NCI-H2107 treated with DMSO at 0.1 percent for 48 hours (cell line): Measurements from ENCODE around the gene TMEM150A.
A peak's percentile ranks its signal among the peaks of the same experiment; 100 is the strongest.
"Not testable (repeated sequence)": the region's sequence is repeated elsewhere in the genome, so short reads cannot be mapped to it uniquely, and the experiment has no call there.

Experiments used
- DNase-seq: peaks from one replicate; lab custom pipeline; 2025; ENCODE audit not compliant: unreplicated experiment; lab: John Stamatoyannopoulos, UW

The TMEM150A gene

DNA sequence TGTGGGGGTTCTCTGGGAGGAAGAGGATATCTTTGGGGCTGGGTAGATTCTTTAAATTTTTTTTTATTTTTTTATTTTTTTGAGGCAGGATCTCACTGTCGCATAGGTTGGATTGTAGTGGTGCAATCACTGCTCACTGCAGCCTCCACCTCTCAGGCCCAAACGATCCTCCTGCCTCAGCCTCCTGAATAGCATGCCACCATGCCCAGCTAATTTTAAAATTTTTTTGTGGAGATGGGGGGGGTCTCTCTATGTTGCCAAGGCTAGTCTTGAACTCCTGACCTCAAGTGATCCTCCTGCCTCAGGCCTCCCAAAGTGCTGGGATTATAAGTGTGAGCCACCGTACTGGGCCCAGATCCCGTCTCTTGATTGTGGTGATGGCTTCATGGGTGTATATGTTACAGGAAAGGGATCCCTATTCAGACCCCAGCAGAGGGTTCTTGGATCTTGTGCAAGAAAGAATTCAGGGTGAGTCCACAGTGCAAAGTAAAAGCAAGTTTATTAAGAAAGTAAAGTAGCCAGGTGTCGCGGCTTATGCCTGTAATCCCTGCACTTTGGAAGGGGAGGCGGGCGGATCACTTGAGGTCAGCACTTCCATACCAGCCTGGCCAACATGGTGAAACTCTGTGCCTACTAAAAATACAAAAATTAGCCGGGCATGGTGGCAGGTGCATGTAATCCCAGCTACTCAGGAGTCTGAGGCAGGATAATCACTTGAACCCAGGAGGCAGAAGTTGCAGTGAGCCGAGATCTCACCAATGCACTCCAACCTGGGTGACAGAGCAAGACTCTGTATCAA is 11.4 kb upstream of the TMEM150A start:
- no peak for DNase-seq

DNA sequence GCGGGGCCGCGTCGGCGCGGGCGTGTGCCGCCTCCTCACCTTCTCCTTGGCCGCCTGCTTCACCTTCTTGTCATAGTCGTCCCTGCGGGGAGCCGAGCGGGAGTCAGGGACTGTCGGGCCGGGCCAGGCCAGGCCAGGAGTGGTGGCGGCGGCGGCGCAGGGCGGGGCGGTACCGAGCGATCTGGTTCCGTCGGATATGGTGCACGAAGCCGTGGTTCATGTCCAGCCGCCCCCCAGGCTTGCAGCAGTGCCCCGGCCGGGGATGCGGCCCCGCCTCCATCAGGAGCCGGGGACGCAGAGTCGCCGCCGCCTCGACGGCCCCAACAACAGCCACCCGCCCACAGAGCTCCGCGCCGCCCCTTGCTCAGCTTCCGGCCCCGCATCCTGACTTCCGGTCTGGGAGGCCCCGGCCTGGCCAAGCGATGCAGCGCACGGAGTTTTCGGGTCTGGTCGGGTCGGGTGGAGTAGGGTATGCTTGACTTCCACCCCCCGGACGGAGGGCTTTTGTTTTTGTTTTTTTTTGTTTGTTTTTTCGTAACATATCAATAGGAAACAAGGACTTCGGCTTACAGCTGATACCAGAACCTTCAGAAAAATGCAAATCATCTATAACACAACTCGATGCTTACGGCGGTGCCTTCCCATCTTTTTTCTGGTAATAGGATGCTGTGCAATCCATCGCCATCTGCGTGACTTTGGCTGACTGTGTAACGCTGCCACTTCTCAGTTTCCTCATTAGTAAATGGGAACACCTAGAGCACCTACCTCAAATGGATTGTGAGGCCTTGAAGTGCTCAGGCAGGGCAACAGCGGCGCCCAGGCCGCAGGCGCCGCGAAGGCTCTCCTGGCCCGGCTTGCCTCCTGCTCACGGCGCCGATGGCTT is 9.4 kb upstream of the TMEM150A start, which contains the start of gene C2orf68:
C2orf68 (minus strand) TSS at position 362 of the 883 bp plus-strand sequence; CDS start at position 280, 82 bp downstream.
- DNase-seq = peak; percentile 76

DNA sequence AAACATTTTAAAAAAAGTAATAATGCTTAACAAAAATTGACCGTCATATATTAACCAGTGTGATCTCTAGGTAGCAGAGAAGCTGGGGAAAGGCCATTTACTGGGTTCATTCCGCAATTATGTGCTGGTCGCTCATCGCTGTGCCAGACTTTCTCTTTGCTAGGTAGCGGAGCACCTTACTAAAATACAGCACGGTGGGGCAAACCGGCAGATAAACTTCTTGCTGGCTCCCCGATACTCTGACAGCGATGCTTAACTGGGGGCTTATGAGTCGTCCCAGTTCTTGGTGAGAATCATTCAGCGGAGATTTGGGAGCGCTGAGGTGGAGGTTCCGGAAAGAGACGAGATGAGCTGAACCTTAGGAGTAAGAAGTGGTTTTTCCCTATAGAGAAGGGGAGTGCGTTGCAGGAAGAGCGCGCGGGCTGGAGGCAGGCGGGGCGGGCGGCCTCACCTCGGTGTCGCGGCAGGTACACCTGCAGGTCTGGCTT is 8.8 kb upstream of the TMEM150A start:
- no peak for DNase-seq

DNA sequence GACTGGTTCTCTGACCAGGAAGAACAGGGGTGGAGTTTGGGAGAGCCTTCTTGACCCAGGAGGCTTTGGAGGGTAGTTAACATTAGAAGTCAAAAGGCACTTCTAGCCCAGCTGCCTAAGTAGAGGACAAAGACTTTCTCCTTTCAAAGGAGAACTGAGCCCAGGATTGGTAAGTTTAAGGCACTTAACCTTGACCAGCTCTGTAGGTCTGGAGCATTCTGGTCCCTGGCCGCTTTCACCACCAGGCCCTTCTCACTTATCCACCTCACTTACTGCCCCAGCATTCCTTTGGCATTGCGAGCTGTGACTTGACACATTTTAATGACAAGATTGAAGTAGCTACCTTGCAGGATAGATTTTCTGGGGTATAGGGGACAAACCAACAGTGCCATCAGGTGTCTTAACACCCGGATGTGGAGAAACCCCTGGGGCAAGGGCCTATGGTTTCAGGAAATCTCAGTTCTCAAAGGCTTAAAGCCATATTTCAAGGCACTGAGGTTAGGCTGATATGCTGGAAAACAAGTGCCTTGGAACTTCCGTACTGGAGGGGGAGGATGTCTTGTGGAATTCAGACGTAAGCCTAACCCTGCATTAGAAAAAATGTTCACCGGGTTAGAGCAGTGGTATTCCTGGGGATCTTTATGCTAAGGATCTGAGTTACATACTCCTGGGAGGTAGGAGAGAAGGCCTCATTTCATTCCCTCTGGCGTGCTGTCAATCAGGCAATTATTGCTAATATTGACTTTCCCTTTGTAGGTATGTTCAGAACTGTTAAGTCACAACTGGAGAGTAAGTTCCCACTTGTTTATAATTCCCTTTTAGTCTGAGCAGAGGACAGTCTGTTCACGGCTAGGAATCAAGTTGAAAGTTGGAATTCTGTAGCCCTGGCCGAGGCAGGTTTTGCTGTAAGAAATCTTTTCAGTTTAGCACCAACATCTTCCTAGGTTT is 5.0 kb upstream of the TMEM150A start:
- DNase-seq = no peak

DNA sequence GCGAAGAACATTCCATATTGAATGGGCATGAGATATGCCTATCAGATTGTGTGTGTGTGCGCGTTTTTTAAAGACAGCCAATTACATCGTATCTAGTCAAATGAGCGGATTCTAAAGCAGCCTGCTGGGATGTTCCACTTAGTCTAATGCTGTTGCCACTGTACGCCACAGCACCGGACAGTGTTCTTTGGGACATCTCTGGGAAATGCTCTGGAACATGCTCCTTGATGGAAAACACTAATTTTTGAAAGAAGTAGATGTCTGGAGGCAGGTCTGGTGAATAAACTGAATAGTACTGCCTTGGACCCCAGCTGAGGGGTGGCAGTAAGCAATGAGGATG is 3.6 kb upstream of the TMEM150A start:
- DNase-seq = no peak

DNA sequence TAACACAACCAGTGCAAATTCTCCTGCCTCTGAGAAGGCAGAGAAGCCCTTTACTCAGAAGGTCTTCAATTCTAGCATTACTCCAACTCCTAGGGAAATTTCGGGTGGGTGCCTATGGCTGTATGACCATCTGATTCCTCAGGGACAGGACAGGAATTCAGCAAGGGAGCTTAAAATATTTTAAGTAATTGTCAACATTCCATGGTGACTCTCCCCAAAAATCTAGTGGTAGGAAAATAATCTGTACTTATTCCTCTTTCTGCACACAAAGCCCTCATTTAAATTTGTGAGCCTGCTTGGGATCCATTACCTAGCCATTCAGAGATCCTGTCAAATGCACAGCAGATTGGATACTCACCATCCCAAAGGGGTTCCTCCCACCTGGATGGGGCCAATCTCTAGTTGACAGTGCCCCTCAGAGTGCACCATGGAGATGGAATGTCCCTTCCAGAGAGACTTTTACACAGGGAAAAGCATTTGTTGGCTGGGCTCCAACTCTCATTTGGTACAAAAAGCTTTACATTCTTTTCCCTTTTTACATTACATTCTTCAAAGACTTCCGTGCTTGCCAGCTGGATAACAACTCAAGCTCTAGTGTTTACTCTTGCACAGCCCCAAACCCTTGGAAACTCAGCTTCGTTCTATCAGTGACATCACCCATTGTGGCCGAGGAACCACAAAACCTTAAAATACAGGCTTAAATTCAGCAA is 3.1 kb upstream of the TMEM150A start:
- no peak for DNase-seq

DNA sequence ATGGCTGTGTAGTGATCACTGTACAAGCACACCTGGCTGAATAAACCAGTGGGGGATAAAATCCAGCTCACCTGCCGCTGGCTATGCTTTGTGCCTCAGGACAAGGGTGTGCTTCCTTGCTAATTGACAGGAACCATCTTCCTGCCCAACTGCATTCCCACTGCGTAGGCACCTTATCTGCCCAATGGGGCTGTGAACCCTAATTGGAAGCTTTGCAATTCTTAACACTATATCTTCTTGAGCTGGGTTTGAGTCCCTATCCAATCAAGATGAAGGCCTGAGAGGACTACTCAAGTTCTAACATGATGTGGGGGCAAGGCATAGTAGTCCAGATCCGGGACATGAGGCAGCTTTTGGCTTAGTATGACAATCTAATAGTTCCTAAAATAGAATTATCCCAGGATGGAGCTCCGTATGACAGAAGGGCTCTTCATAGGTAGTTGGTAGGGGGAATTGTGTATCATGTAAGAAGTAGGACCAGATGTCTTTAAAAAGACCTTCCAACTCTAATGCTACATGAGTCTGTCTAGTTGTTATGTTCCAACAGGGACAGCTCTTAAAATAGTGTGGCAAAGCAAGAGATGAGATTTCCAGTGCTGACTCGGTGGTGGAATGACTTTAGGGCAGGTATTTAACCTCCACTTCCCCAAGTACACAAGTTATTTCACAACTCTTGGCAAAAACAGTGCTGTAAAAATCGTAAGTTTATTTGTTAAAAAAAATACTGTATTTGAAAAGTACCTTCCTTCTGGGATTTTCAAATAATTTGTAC is 2.3 kb upstream of the TMEM150A start:
- DNase-seq = no peak

DNA sequence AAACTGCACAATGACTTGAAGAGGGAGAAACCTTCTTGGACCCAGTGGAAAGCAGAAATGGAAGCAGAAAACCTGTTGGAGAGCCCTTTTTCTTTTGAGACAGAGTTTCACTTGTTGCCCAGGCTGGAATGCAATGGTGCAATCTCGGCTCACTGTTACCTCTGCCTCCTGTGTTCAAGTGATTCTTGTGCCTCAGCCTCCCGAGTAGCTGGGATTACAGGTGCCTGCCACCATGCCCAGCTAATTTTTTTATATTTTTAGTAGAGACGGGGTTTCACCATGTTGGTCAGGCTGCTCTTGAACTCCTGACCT is 1.6 kb upstream of the TMEM150A start:
- DNase-seq = not testable (repeated sequence)

DNA sequence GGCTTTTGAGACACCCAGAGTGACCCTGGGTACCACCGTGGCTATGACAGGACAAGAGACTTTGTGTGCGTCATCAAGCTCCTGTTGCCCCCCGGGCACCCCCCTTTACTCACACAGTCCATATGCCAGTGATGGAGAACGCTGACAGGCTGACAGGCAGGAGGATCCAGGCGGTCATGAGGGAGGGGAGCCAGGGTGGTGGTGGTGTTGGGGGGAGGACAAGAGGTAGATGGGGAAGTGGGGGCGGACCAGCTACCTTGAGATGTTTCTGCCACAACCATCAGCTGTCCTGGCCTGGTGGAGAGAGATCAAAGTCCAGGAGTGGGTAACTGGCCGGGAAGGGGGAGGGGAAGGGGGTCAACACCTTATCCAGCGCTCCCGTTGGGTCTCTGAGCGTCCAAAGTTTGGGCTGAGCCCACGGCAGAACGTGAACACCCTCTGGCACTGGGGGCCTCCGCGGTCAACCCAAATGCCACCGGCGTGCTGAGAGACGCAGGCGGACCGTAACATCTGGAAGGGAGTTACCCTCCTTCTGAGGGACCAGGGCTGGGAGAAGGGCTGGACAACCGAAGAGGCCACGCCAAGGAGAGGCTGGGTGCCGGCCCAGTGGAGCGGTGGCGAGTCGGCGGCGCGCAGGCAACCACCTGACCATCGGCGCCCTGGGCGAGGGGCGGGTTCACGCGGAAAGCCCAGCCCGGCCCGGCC is 575 bp downstream of the TMEM150A start:
- DNase-seq = no peak

DNA sequence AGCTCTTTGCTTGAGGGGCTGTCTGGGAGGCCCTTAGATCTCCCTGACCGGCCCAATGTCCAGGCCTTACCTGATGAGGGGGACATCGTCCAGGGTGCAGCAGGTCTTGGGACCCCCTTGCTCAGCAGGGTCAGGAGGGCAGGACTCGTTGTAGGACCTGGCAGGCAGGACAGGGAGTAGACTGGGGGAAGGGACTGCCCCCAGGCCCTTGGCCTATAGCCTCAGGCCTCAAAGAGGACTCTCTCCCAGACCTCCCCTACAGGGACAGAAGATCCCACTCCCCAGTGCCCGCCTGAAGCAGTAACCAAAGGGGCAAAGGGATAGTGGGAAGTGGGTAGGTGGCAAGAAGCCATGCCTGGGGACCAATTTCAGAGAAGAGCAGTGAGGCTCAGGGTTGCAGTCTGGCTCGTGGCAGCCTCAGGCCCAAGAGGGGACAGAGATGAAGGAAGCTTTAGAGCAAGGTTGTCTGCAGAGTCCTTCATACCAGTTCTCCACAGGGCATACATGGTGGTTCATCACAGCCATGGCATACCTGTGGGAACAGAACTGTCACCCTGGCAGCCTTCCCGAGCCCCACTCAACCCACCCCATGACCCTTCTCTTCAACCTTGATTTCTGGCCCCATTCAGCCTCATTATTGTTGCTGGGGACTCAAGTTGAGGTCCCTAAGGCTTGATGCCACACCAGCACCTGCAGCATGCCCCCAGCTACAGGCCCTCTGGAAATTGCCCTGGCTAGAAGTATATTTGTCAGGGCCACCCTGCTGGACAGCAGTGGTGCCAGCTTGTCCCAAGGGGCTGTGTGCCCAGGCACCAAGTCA is 1.3 kb downstream of the TMEM150A start:
- no peak for DNase-seq

DNA sequence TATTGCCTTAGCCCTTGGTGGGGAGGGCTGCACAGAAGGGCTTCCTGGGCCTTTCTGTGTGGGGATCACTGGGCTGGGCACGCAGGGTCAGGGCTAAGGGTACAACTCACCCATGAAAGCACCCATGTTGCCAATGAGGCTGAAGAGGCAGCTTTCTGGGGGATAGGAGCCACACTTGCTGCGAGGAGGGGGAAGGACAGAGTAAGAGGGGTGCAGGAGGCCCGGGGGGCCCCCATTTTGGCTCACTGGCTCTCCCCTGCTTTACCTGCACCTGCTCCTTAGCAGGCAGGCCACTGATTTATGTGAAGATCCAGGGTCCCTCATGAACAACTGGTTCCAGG is 2.3 kb downstream of the TMEM150A start:
- no peak for DNase-seq

DNA sequence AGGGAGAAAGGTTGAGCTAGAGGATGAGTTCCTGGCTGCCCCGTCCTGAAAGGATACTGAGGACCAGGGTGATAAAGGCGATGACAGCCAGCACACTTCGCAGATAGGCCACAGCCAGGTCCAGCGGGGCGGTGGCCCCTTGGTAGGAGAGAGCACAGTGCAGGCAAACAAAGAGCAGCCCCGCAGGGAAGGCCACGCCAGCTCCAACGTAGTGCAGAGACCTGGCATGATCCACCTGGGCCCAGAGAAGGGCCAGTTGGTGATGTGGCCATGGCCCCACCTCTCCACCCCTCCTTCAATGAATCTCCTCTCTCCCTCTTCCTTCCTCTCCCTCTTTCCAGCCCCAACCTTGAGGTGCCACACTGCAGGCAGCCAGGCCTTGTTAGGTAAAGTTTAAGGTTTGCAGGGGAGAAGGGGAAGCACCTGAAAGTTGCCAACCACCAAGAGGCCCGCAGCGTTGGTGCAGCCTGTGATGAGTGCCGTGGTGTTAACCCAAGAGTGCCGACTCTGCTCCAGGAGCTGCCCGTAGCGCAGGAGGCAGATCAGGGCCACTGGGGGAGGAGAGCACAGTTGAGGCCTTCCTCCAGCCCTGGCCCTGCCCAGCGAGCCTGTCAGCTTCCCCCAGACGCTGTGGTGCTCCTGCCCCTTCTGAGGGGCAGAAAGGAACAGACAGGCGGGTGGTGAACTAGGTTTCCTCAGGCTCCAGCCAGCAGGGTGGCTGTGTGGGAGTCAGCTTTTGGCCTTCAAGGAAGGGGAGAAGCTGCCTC is 2.8 kb downstream of the TMEM150A start:
- no peak for DNase-seq

DNA sequence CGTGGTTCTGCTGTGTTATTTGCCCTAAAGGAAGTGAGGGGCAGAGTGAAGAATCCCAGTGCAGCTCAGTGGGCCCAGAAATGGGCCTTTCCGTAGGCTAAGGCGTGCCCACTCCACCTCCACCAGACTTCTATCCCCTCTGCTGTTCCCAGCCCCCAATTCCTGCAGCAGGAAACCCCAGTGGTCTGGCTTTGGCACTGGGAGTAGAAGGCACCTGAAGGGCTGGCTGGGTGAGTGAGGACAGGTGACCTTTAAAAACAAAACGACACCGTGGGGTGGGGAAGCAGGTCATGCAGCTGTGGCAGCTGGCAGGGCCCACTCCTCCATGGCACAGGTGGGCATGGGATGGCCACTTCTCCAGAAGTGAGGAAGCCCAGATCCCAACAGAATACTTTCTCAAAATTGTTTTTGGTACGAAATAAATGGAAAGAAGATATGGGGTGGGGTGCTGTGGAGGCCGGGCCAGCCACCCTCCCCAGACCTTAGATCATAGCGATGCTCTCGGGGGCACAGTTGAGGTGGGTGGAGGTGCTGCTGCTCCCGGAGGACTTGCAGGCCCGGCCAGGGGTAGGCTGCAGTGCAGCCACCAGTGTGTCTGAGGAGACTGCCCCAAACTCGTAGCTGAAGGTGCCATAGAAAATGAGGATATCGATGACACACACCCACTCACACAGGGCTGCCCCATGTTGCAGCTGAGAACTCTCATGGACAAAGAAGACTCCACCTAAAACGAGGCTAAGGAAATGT is 3.7 kb downstream of the TMEM150A start:
- DNase-seq = no peak

DNA sequence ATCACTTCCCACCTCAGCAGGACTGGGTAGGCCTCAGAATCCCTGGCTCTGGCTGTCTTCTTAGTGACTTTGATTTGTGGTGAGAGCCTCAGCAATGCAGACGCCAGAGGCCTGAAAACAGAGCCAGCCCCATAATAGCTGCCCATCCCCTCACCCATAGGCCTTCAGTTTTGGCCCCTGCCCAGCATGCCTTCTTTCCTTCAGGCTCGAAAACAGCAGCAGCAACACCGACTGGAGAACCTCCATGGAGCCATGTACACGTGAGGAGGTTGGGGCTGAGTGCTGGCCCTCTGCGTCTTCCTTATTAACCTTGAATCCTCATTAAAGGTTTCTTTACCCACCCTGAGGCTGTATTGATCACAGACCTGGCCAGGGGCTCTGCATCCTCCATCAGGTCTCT is 5.3 kb downstream of the TMEM150A start:
- DNase-seq = no peak

DNA sequence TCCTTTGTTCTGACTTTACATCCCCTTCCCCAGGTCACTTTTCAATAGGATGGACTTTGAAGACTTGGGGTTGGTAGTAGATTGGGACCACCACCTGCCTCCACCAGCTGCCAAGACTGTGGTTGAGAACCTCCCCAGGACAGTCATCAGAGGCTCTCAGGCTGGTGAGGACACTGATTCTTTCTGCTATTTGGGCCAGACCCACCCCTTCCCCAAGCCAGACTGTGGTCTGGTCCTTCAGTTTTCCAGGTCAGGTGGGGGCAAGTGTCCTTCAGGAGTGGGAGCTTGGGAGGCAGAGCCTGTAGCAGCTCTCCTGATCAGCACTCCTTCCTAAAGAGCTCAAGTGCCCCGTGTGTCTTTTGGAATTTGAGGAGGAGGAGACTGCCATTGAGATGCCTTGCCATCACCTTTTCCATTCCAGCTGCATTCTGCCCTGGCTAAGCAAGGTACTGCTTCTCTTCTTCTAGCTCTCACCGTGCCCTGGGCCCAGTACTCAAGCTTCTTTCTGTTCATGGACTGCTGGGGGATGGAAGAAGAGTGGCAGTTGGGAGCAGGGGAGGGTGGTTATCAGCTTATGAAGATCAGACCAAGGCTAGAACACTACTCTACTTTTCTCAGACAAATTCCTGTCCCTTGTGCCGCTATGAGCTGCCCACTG is 5.9 kb downstream of the TMEM150A start:
- DNase-seq = no peak

DNA sequence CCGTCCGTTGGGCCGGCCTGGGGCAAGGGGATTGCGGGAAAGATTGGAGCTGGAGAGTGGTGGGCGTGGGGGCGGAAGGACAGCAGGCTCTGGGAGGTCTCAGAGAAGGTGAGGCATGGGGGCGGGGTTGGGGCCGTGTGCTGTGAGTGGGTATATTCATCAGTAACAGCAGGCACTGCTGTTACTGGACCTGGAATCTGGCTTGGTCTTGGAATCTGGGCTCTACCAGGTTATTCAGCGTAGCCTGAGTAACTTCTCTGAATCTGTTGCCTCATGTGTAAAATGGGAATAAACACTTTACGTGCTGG is 6.5 kb downstream of the TMEM150A start:
- no peak for DNase-seq
